GM19240 (cell line): Measurements from ENCODE around the gene KLHL5.

Experiments used
- DNase-seq: peaks from one replicate; pipeline ENCODE4 v3.0.0; 2011; ENCODE audit warnings: low spot score; ENCODE audit not compliant: insufficient read length

KLHL5 gene

DNA sequence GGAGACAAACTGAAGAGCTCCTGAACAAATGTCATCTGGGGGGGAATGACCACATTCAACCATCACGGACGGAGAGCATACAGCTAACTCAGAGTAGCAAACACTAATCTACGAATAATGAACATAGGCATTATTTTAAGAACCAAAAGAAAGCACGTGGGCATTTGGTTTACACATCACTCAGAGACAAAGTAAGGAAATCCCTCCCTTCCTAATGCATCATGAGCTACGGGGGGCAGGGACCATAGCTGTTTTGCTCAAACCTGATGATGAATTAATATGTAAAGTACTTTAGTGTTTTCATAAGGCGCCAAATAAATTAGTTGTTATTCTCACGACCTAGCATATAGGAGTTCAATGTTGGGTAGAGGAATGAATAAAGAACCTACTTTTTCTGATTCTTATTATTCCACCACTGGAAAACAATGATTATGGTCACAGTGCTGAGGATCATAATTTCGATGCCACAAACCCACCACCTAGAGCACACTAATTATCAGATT, 18.1 kb upstream of the KLHL5 start:
- no peak for DNase-seq

DNA sequence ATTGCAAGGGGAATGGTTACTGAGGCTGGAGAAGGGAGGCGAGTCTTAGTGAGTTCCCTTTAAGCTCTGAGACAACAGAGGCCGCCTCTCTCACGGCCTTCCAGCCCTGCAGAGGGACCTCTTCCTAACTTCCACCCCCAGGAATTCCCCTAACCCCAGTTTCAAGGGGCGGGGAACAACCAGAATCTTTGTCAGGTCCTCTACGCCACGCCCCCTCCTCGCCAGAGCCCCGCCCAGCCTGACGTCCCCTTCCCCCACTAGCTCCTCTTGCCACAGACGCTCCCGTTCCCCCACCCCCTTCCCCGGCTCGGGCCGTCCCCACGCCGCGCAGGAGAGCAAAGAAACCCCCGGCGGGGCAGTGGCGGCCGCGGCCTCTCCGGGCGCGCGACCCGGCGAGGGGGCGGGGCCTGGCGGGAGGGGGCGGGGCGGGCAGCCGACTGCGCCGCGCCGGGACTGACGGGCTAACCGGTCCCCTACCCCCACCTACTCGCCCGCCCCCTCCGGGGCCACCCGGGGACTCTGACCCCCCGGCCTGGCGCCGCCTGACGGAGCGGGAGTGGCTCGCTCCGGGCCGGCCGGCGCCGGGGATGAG, 17.6 kb upstream of the KLHL5 start:
- DNase-seq: peak; percentile 73

DNA sequence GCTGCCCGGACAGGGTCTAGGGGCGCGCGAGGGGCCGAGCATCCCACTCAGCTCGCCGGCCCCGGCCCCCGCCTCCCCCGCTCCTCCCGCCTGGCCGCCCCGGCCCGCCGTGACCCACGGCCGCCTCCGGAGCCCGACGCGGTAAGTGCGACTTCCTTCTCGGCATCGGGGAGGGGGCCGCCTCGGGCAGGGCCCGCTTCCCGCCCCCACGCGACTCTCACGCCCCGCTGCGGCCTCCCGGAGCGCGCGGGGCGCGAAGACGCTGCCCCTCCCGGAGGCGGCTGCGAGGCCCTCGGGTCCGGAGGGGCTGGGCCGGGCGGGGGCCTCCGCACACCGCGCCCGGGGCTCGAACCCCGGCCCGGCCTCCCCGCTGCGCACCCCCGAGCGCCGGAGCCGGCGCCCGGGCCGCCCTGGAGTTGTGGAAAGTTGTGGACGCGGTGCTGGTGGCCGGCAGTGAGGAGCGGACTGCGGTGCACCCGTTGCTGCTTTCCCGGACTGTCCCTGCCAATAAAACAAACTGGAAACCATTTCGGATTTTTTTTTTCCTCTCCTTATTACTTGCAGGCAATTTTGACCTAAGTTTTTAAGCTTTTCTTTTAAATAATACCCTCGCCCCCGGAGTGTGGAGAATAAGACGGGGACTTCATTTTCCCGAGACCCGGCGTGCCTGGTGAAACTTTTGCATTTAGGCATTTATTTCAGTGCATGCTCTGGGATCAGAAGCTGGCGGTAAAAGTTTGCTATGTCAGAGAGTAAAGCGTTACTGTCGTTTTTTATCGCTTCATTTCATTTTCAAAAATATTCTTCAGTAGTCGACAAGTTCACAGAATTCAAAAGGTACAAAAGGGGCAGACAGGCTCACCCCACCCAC, 16.8 kb upstream of the KLHL5 start:
- no peak for DNase-seq

DNA sequence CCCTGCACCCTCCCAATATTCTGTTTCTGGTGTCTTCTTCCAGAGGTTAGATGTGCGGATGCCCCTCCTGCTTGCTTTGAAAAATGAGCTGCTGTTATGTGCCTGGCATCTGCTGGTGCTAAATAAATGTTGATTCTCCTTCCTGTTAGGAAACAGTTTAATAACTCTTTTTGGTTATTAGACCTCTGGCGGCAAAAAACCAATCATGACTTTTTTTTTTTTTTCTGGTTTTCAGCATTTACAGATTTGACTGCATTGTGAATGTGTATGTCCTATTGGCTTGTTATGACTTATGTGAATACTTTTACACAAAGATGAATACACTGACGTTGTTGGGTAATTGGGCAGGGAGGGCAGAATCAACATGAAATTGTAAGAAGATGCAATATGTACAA, 16.2 kb upstream of the KLHL5 start:
- no peak for DNase-seq

DNA sequence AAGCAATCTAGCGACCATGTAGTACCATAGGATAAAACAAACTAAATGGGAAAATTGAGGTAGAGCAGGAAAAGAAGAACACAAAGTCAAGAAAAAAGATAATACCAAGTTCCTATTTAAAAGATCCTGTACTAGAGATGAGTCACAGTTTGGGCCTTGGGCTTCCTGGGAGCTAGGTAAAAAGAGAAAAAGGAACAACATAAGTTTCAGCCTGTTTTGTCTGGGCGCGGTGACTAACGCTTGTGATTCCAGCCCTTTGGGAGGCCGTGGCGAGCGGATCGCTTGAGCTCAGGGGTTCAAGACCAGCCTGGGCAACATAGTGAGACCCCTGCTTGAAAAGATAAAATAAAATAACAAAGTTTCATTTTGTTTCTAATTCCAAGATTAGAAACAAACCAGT, 15.8 kb upstream of the KLHL5 start:
- DNase-seq: no peak

DNA sequence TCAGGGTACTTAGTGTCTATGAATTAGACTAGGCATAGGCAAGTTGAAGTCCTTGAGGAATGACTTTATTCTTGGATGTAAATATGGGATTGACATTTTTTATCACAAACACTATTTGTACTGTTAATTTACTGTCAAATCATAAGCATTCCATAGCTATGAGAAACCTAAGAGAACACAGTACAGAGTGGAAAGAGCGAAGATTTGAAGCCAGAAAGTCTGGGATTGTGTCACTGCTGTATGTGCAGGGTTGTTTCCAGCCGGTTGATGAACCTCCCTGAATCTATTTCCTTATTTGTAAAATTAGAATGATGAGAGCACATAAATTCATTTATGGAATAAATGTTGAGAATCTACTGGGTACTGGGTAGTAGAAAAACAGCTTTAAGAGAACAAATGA, 14.4 kb upstream of the KLHL5 start:
- DNase-seq: no peak

DNA sequence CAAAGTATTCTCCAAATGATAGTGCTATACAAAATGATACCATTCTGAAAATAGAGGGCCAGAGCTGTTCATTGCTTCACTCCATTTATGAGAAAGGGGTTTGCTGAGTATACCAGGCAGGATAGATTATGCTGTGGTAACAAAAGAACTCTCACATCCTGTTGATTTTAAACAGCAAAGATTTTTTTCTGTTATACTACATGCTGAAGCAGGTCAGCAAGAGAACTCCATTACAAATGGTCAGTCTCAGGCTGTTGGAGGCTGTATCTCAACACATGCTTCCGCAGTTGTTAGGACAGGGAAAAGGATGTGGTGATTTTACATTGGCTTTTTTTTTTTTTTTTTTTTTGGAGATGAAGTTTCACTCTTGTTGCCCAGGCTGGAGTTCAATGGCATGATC, 13.7 kb upstream of the KLHL5 start:
- no peak for DNase-seq

DNA sequence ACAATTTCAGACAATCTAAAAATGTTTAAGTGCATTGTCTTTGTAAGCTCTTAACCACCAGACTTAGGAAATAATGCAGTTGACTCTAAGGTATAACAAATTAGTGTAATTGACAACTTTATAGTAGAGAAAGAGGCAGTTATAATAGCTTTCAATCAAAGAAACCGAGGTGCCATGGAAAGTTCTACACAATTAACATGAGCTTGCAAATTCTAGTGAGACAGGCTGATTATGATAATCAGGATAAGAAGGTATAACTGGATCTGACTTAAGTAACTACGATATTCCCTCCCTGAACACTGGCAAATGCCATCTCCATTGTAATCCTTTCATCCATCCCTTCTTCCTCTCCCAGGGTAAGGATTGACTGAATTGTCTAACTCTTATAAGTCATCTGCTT, 11.4 kb upstream of the KLHL5 start:
- no peak for DNase-seq

DNA sequence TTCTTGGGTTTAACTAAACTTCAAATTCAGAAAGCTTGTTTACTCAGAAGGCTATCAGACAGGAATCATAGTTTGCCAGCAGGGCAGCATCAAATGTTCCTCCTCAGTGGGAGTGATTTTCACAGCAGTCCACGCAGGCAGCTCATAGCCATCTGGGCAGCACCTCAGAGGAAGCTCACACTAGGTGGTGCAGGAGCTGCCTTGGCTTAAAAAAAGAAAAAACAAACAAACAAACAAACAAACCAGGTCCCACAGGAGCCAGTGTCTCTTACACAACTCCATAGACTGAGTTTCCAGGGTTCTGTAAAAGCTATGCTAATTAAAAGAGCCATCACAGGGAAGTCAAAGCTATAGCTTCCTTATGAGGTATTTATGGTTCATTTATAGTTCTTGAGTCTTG, 10.5 kb upstream of the KLHL5 start:
- no peak for DNase-seq

DNA sequence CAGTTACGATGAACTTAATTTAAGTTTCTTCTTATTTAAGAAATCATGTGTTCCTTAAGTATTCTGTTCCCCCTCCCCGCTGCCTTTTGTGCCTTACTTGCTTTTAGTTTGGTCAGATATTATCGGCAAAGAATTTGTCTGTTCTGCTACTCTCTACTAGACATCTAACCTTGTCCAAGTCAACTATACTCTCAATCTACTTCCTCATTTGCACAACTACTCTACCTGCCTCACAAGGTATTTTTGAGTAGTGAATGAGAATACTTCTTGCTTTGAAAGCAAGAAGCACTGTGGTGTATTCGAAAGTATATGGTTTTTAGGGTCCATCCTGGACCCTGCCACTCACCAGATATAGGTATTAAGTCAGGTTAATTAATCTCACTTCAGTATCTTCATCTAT, 8.0 kb upstream of the KLHL5 start:
- DNase-seq: no peak

DNA sequence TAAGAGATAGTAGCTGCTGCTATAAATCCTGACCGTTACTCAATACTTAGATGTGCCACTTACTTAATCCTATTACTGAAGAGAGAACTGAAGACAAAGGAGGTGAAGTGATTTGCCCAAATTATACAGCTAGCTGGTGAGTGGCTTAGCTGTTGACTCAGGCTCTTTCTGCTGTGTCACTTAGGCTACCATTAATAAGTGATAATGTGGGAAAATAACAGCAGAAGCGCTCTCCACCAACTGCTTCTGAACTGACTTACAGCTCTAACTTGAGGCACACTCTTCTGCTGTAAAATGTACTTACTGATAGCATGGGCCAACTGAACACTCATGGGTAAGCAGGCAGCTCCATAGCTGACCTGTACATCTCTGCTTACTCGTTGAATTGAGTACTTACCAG, 7.5 kb upstream of the KLHL5 start:
- DNase-seq: no peak

DNA sequence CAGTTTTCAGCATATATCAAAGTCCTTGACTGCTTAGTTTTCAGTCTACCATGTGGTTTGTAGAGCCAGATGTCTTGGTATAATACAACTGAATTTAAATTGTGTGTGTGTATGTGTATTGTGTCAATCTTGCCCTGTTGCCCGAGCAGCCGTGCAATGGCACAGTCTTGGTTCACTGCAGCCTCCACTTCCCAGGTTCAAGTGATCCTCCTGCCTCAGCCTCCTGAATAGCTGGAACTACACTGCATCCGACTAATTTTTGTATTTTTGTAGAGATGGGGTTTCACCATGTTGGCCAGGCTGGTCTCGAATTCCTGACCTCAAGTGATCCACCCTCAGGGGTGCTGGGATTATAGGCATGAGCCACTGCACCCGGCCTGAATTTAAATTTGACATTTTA, 6.0 kb upstream of the KLHL5 start:
- no peak for DNase-seq

DNA sequence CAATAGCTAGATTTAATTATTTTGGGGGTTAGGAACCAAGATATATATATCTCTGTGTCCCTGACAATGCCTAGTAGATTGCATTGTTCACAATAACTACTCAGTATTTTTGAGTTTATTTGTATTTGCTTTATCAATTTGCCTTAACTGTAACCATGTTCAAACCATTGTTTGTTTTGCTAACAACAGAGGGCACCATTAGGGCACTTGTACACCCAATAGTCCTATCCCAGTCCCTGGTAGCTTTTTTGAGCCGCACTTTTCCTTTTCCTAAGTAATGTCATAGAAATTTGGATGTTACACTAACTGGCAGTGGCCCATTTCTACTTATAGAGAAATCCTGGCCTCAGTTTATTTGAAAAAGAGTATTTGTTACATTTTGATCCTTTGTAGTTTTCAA, 575 bp upstream of the KLHL5 start:
- no peak for DNase-seq

DNA sequence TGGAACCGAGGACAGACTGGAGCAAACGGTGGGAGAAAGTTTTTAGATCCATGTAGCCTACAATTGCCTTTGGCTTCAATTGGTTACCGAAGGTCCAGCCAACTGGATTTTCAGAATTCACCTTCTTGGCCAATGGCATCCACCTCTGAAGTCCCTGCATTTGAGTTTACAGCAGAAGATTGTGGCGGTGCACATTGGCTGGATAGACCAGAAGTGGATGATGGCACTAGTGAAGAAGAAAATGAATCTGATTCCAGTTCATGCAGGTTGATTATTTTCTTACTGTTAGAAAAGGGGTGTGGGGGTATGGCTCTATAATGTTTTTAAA, 702 bp downstream of the KLHL5 start:
- DNase-seq: no peak

DNA sequence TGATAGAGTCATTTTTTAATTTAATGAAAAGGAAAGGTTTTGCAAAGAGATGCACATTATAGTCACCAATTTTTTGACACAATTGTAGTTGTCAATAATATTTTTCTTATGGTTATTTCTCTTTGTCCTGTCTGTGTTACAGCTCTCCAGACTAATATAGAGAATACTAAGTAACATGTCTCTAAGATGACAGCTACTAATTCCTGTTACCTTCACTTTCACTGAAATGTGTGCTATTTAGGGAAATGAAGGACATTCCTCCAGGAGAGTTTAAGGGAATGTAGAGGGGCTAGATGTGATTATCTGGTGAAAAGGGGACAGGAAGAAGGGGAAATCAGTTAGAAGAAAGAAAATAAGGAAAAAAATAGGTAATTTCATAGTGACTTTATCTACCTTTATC, 1.4 kb downstream of the KLHL5 start:
- DNase-seq: no peak

DNA sequence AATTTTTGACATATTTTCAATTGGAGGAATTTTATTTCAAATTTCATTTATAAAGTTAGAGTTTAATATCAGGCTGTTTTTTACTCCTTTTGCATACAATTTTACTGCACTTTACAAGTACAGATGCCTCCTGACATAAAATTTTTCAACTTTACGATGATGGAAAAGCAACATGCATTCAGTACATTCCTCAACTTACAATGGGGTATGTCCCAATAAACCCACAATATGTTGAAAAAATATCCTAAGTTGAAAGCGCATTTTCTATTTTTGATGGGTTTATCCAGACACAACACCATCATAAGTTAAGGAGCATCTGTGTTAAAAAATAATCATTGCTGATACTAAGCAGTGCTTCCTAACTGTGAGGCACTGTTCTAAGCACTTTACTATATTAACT, 4.3 kb downstream of the KLHL5 start:
- no peak for DNase-seq

DNA sequence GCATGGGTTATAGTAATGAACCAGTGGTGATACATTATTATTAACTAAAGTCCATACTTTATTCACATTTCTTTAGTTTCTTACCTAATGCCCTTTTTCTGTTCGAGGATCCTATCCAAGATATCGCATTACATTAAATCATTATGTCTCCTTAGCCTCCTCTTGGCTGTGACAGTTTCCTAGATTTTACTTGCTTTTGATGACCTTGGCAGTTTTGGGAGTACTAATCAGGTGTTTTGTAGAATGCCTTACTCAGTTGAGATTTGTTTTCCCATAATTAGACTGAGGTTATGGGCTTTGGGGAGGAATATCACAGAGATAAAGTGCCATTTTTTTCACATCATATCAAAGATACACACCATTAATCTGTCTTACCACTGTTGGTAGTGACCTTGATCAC, 5.0 kb downstream of the KLHL5 start:
- no peak for DNase-seq

DNA sequence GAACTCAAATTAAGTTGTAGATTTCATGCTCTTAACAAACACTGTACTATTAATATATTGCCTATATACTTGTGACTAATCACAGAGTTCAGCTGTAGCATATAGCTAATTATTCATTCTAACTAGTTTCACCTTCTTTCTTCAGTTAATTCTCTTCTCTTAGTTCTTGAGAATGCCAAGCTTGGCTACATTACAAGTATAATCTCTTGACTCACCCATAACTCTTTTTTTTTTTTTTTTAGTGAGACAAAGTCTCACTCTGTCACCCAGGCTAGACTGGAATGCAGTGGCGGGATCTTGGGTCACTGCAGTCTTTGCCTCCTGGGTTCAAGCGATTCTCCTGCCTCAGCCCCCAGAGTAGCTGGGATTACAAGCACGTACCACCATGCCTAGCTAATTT, 5.4 kb downstream of the KLHL5 start:
- no peak for DNase-seq

DNA sequence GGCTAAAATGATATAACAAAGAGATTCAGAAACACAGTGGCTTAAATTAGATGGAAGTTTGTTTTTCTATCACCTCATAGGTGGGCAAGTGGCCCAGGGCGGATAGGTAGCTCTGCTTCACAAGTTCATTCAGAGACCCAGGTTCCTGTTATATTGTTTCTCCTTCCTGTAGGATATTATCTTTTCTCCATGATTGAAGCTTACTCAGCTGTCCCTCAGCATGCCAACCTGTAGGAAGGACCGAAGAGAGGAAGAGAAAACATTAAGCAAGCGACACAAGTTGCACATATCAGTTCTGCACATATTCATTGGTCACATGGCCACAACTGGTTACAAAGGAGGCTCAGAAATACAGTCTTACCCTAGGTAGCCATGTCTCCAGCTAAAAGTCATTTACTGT, 6.9 kb downstream of the KLHL5 start:
- DNase-seq: no peak

DNA sequence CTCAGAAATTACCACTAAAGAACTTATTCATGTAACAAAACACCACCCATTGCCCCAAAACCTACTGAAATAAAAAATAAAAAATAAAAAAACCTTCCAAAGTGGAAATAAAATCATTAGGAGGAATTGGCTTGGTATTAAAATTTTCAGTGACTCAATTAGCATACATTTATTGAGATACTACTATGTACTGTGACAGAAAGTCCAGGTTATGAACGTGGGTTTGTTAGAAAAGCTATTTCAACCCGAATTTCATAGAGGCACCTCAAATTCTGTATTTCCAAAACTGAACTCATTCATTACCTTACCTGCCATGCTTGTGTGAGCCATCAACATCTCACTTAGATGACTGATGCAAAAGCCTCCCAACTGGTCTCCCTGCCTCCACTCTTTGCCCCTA, 16.8 kb downstream of the KLHL5 start:
- DNase-seq: no peak

DNA sequence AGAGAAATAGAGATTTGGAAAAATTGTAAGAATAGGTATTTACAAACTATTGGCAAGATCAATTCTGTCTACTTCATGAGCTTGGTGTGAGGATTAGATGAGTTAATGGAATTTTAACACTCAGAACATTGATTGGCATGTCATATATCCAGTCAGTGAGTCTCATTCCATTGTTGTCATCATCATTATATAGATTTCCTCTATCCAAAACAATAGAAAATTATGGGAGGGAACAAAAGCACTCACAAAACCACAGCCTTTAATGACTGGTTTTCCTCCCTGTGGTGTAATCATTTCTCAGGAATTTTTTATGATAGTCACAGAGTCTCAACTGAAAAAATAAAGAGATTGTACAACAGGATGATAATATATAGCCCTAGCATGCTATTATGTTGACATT, 21.1 kb downstream of the KLHL5 start:
- DNase-seq: no peak

DNA sequence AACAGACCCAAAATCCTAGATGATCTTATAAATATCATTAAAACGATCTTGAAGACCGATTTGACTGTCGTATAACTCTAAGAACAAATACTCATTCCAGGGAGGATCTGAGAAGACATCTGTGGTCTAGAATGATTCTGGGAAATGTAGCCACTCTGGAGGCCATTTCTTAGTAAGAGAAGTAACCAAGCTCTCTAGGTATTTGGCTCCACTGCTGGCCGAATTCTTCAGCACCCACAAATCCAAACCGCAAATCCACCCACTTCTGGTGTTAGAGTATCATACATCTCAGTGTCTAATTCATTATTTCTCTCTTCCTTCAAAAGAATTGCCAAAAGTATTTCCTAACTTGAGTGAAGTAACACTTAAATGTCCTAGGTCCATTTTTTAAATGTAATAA, 23.9 kb downstream of the KLHL5 start:
- DNase-seq: no peak

DNA sequence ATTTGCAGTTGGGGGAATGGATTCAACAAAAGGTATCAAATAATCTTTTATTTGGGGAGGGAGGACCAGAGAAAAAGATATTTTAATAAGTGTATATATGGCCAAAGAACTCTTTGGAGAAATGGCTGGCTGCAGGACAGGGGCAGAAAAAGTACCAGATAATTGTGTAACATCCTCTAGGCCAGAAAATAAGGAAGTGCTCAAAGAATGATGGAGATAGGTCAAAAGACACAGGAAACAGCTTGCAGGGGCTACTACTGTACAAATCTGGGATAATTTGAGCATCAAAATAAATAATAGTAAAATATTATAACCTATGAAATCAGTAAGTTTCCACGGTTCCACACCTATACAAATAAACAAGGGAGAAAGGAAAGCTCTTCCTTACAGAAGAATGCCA, 34.8 kb downstream of the KLHL5 start:
- DNase-seq: no peak
